GM12864 (cell line): Measurements from ENCODE around the gene EIF1B.

ENCODE experiments used
- DNase-seq: peaks from one replicate; pipeline ENCODE4 v3.0.0-alpha.2; 2011; ENCODE audit warnings: low read depth
- H3K4me3 ChIP-seq: 2 replicates; pipeline ENCODE4 v1.5.1; 2011; ENCODE audit warnings: mild to moderate bottlenecking, low read depth, low read length, control low read depth
- TF ChIP-seq, protein P1 (sequence below): IDR thresholded peaks from 2 replicates; pipeline ENCODE4 v1.5.1; 2011; ENCODE audit warnings: low read depth, mild to moderate bottlenecking, moderate library complexity, low read length, control low read depth, inconsistent platforms; ENCODE audit errors: missing control alignments

Gene EIF1B

DNA sequence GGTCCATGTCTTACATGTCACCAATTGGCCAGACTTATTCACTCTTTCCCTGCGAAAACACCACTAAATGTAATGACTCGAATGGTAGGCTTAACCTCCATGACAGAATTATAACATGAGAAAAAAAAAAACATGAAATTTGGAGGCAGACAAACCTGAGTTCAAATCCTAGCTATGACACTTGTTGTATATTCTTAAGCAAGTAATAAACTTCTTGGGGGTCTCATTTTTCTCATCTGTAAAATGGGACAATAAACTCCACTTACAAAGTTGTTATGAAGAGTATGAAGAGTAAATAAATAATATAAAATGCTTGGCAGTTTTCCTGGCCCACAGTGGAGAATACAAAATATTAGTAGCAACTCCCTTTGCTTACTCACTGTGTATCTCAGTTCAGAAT is 11.4 kb upstream of the EIF1B start:
- no peak for DNase-seq
- TF ChIP-seq, protein P1, sequence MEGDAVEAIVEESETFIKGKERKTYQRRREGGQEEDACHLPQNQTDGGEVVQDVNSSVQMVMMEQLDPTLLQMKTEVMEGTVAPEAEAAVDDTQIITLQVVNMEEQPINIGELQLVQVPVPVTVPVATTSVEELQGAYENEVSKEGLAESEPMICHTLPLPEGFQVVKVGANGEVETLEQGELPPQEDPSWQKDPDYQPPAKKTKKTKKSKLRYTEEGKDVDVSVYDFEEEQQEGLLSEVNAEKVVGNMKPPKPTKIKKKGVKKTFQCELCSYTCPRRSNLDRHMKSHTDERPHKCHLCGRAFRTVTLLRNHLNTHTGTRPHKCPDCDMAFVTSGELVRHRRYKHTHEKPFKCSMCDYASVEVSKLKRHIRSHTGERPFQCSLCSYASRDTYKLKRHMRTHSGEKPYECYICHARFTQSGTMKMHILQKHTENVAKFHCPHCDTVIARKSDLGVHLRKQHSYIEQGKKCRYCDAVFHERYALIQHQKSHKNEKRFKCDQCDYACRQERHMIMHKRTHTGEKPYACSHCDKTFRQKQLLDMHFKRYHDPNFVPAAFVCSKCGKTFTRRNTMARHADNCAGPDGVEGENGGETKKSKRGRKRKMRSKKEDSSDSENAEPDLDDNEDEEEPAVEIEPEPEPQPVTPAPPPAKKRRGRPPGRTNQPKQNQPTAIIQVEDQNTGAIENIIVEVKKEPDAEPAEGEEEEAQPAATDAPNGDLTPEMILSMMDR, result no peak
- no peak overlapping the region for H3K4me3 ChIP-seq

DNA sequence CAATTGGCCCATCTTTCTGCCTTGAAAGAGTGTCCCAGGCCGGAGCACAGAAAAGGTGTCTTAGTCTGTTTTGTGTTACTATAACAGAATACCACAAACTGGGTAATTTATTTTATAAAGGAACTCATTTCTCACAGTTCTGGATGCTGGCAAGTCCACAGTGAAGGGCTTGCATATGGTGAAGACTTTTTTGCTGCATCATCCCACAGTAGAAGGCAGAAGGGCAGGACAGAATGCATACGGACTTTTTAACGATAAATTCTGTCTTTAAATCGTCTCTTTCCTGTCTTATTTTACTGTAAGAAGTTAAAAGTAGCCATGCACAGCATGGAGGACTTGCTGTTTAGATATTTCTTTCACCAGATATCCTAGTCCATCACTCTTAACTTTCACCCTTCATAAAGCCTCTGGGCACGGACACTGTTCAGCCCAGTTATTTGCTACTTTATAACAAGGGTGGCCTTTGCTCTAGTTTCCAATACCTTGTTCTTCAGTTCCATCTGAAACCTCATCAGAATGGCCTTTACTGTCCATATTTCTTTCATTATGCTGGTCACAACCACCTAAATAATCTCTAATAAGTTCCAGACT is 10.3 kb upstream of the EIF1B start:
- no peak for DNase-seq
- TF ChIP-seq, protein P1, result no peak
- no peak overlapping the region for H3K4me3 ChIP-seq

DNA sequence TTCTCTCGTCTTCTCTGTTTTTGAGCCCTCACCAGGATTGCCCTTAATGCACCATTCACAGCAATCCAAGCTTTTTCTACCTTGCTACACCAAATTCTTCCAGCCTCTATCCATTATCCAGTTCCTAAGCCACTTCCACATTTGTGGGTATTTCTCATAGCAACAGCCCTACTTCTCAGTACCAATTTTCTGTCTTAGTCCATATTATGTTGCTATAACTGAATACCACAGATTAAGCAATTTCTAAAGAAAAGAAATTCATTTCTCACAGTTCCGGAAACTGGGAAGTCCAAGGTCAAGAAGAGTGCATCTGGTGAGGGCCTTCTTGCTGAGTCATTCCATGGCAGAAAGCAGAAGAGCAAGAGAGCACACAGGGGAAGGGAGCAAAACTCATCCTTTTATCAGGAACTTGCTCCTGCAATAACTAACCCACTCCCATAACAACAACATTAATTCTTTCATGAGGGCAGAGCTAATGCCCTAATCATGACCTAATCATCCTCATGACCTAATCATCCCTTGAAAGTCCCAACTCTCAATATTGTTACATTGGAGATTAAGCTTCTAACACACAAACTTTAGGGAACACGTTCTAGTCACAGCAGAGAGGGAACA is 9.7 kb upstream of the EIF1B start:
- DNase-seq, result no peak
- H3K4me3 ChIP-seq, result no peak overlapping the region
- TF ChIP-seq, protein P1, result no peak

DNA sequence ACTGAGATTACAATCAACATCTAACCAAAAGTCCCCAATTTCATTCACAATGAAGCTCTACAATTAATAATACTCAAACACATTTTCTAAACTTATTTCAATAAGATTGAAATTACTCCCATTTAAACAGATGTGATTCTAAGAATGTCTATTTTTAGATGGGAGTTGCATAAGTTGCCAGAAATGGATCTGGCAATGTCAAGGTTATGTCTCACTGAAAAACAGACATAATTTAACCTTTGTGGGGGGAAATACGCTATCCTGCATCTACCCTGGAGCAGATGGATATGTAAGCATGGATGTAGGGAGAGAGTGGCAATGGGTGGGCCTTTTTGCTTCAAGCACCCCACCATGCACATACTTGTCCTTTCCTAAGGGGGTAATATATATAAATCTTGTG is 6.7 kb upstream of the EIF1B start:
- TF ChIP-seq, protein P1, result no peak
- DNase-seq, result no peak
- no peak overlapping the region for H3K4me3 ChIP-seq

DNA sequence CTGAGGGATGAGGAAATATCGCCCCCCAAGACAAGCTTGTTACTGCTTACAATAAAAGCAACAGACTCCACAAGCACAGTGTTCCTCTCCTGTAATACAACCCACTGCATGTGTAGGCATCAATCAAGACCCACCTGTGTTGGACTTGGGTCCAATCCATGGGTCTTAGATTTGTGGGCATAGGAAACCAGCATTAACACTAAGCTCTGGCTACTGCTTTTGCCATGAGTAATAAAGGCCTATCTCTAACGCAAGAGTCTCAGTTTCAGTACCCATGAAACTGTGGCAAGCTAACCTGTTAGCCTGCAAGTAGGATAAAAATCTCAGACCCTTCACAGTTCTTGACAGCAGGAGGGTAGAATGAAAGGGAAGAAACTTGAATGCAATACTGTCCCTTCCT is 5.2 kb upstream of the EIF1B start:
- no peak for DNase-seq
- TF ChIP-seq, protein P1, result no peak
- no peak overlapping the region for H3K4me3 ChIP-seq

DNA sequence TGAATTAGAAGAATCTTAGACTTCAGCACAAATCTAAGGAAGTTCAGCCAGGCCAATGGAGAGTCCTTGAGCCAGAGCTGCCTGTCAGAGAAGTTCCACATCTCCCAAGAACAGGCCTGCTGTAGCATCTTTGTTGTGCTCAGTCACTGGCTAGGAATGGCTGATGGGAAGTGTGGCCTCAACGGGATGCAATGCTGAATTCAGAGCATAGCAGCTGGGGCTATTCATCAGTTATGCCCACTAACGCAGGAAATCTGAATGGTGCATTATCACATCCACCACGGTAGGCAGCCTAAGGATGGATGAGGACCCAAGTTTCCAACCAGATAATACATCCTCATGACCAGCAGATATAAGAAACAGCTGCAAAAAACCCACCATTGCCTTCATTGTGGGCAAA is 3.2 kb upstream of the EIF1B start:
- TF ChIP-seq, protein P1, result no peak
- no peak for DNase-seq
- H3K4me3 ChIP-seq, result no peak overlapping the region

DNA sequence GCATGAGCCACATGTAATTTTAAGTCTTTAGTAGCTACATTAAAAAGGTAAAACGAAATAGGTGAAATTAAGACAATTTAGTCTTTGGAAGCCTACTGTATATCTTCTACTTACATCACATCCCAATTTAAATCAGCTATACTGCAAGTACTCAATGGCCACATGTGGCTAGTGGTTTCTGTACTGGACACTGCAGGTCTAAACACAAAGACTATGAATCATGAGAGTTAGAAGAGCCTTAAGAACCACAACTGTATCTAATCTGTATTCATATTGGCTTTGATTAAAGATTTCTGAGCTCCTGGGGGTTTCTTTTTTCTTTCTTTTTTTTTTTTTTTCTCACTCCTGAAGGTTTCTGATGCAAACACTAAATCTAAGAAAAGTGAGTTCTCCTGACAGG is 2.3 kb upstream of the EIF1B start:
- TF ChIP-seq, protein P1, result no peak

More for the DNA sequence above, 2.3 kb upstream of the EIF1B start:
- no peak overlapping the region for H3K4me3 ChIP-seq
- no peak for DNase-seq
